DMS153 (cell line): ENCODE data around the gene EIF3B.
"Not testable (repeated sequence)": the region's sequence is repeated elsewhere in the genome, so short reads cannot be mapped to it uniquely, and the experiment has no call there.

Experiments
- DNase-seq: peaks from one replicate; lab custom pipeline; 2025; lab: John Stamatoyannopoulos, UW

EIF3B gene

DNA sequence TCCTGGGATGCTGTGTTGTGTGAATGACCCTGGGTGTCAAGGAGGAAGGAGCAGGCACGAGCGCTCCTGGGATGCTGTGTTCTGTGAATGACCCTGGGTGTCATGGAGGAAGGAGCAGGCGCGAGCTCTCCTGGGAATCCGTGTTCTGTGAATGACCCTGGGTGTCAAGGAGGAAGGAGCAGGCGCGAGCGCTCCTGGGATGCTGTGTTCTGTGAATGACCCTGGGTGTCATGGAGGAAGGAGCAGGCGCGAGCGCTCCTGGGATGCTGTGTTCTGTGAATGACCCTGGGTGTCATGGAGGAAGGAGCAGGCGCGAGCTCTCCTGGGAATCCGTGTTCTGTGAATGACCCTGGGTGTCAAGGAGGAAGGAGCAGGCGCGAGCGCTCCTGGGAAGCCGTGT lies 22.9 kb downstream of the EIF3B start:
- DNase-seq, result not testable (repeated sequence)

DNA sequence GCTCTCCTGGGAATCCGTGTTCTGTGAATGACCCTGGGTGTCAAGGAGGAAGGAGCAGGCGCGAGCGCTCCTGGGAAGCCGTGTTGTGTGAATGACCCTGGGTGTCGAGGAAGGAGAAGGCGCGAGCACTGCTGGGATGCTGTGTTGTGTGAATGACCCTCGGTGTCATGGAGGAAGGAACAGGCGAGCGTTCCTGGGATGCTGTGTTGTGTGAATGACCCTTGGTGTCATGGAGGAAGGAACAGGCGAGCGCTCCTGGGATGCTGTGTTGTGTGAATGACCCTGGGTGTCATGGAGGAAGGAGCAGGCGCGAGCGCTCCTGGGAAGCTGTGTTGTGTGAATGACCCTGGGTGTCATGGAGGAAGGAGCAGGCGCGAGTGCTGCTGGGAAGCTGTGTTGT lies 23.5 kb downstream of the EIF3B start:
- DNase-seq, result not testable (repeated sequence)

DNA sequence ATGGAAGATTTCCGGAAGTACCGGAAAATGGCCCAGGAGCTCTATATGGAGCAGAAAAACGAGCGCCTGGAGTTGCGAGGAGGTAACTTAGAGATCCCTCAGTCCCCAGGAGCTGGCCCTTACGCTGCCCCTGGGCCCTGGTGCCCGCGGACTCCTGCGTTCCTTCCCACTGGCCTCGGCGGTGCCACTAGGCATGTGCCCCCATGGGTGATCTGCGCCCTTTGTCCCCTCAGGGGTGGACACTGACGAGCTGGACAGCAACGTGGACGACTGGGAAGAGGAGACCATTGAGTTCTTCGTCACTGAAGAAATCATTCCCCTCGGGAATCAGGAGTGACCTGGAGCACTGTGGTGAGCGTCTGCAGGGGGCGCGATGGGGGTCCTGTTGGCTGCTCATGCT lies 24.5 kb downstream of the EIF3B start:
- DNase-seq, result no peak

DNA sequence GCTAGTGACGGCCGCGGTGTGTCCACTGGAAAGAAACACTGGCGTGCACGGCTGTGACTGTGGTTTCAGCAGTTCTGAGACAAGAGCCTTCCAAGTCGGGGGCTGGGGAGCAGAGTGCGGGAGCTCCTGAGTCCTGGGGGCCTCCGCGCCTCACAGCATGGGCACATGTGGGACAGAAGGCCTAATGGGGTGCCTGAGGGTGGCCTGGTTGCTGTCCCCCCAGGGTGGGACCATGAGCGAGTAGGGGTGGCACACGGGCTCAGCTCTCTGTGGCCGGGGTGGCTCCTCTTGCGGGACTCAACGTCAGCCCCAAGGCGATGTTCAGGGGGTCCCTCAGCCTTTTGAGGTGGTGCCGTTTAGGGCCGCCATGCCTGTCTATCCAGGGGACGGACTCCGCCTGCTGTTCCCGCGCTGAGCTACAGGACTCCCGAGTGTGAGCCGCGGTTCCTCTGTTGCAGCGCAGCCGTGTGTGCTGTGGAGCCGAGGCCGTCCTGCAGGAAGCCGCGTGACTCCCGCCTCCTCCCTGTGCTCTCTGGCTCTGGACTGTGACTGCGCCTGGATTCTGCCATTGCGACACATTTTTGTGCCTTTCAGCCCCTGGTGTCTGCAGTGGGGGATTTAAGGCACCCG lies 25.3 kb downstream of the EIF3B start:
- no peak for DNase-seq

DNA sequence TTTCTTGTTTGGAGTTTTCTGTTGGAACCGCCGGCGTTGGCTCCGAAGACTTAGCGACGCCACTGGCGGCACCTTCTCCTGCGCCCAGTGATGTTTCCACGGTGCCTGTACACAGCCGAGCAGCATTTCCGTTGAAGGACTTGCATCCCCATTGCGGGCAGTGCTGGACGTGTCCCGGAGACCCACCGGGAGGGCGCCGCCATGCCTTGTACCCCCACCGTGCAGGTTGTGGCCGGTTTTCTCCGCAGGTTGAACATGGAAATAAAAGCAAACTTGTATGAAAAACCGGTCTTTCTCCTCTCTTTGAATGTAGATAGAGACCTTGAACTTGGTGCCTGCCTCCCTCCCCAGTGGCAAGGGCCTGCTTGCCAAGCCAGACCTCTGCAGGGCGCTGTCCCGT lies 25.8 kb downstream of the EIF3B start:
- no peak for DNase-seq

DNA sequence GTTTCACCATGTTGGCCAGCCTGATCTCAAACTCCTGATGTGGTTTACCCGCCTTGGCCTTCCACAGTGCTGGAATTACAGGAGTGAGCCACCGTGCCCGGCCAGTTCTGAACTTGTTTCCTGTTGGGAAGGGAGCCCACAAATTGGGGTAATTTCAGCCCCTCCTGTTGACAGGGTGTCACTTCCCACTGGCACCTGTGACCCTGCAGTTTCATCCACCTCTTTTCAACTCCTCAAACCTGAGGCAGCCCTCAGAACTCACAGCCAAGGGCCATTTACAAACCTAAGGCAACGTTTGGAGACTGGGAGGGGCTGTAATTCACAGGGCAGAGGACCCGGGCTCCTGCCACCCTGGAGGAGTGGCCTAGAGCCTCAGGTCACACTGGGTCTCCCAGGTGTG lies 26.6 kb downstream of the EIF3B start:
- no peak for DNase-seq

DNA sequence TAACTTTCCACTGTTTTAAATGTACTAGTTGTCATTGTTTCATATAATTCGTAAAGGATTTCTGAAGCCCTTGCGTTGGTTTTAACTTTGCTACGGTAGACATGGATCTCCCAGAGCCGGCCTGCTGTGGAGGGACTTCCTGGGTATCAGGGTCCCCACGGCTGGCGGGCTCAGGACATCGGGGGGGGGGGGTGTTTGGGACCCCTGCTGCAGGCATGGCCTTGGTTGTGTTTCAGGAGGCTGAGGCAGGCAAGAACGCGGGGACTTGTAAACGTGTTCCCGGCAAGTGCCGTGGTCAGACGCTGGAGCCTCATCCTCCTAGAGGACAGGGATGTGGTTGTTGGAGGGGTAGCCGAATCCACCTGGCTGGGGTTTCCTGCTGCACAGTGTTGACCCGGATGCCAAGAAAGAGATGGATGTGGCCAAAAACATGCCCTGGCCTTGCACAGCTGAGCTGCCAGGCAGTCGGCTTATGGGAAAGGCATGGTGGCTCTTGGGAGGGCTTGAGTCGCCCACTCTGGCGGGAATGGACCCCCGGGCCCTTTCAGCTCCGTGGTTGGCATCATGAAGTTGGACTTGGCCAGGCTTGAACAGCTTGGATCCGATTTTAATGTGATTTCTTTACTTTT lies 27.4 kb downstream of the EIF3B start:
- no peak for DNase-seq

DNA sequence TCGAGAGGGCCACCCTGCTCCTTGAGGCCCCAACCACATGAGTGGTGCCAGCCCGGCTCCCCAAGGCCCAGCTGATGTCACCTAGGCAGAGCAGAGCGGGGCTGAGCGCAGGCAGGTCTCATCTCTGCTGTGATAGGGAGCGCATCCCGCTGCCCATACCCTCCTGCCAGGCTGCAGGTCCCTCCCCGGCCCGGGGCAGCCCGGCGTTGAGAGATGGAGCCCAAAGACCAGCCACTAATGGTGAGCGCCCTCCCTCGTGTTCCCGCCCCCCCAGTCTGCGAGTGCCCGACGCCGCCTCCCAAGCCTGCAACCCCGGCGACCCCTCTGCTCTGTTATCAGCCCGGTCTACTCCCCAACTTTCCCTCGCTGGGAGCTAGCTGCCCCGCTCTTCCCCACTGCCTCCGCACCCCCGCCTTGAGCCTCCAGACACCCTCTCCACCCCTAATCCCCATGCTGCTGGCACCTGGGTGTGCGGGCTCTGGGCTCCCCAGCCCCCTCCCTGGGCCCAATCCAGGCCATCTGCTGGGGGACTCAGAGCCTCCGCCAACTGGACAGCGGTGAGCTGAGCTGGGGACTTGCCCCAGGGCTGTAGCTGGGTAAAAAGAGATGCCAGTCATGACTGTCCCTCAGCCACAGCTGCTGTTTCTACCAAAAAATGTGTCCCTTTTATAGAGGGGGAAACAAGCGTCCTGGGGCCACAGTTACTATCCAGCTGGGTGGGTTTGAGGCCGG lies 29.1 kb downstream of the EIF3B start:
- DNase-seq, result no peak

DNA sequence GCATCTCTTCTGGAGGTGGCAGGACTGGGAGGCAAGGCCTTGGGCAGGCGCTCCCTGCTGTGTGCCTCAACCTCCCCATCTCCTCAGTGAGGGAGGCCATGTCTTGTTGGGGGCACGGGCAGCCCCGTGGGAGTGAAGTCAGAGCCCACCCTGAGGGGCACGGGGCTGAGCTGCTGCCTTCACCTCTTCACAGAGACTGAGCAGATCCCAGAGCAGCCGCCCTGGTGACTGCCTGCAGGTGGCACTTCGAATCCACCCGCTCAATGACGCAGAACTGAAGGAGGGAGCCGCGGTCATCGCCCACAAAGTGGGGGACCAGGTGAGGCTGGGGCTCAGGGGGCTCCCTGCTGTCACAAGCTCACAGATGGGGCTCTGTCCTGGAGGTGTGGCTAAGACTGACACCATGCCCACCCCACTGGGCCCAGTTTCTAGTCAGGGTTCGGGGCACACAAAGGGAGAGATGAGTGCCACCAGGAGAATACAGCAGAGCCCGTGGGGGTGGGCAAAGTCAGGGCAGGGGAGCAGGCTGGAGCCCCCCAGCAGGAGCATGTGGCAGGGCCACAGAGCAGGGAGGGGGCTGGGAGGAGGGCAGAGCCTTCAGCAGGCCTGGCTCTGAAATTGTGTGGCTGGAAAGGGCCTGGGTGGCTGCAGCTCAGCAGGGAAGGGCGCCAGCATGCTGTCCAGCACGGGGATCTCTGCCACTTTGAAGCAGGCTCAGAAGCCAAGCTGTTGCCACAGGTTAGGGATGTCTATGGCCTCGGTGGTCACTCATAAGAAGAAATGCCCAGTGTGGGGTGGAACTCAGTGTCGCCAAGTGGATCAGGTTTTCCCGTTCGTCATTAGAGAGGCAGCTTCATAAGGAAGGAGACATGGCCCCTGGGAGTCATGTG lies 30.0 kb downstream of the EIF3B start:
- no peak for DNase-seq

DNA sequence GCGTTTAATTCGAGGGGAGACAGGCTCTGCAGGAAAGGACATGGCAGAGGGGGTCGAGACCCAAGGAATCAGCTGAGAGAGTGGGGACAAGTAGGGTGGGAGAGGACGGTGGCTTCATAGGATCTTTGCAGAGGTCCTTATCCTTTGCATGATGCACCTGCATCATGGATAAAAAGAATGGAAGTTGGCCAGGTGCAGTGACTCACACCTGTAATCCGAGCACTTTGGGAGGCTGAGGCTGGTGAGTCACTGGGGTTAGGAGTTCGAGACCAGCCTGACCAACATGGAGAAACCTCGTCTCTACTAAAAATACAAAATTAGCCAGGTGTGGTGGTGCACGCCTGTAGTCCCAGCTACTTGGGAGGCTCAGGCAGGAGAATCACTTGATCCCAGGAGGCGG lies 31.5 kb downstream of the EIF3B start:
- DNase-seq, result not testable (repeated sequence)

DNA sequence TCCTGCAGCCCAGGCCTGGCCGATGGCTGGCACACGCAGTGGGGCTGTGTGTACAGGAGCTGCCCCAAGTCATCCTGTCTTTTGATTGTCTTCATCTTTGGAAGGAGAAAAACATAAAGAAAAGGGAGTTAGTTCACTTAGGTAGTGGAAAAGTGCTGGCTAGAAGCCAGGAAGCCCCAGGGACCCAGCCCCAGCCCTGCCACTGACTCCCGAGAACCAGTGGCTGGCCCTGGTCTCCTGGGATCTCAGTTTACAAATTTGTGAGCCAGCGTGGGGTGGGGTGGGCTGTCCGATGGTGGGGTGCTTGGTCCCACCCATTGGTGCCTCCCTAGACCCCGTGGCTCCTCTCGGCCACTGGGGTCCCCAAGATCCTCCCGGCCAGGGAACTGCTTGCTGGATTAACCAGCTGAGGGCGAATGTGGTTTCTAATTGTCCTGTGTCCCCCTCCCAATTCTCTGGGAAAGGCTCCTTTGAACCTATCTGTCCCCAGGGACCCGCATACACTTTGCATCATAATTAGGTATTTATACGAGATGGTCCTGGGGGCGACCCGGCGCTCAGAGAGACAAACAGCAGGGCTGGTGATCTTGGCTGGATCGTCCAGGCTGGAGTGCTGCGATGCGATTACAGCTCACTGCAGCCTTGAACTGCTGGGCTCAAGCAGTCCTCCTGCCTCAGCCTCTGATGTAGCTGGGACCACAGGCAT lies 32.5 kb downstream of the EIF3B start:
- no peak for DNase-seq

DNA sequence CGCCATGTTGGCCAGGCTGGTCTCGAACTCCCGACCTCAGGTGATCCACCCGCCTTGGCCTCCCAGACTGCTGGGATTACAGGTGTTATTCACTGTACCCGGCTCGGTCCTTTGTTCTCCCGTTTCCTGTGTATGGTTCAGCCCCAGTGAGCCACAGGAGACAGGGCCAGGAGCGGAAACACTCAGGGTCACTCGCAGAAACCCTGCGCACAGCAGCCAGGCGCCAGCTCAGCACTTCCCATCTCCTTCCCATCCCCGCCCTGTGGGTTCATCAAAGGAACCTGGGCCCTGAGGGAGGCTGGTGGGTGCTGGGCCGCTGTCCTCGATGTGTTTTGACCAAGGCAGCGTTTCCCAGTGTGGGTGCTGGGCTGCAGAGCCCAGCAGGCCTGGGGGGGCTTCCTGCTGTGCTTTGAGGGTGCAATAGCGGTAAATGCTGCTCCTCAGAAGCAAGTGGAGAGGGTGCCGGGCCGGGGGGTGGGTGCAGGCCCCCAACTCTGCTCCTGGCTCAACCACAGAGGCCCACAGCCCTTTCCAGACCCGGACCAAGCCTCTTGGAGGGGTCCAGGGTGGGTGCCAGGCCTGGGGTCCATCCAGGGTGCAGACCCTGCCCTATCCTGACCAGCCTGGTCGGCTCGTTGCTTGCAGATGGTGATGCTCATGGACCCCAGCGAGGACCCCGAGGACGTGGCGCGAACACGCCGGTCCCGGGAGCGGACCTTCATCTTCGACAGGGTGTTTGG lies 33.4 kb downstream of the EIF3B start:
- peak; percentile 86 for DNase-seq

DNA sequence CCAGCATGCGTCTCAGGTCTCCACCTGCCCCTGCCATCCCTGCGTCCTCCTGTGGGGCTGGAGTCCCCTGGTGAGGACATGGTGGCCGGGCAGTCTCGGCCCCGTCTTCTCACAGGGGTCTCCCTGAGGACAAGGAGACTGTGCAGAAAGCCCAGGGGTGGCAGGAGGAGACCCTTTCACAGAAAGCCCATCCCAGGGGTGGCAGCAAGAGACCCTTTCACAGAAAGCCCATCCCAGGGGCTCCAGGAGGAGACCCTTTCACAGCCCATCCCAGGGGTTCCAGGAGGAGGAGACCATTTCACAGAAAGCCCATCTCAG lies 34.0 kb downstream of the EIF3B start:
- no peak for DNase-seq

DNA sequence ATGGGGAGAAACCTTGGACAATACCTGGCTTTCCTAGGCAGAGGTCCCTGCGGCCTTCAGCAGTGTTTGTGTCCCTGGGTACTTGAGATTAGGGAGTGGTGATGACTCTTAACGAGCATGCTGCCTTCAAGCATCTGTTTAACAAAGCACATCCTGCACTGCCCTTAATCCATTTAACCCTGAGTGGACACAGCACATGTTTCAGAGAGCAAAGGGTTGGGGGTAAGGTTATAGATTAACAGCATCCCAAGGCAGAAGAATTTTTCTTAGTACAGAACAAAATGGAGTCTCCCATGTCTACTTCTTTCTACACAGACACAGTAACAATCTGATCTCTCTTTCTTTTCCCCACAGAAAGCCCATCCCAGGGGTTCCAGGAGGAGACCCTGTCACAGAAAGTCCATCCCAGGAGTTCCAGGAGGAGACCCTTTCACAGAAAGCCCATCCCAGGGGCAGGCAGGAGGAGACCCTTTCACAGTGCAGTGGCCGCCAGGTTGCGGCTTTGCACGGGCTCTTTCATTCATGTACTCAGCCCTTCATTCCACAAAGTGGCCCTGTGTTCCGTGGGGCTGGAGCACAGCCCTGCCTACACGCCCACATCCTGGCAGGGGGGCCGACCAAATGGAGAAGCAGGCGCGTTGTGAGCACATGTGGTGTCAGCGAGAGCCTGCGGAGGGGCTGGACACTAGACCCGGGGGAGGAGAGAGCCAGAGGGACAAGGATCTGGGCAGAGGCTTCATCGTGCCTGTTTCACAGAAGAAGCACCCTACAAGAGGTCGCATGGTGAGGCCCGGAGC lies 35.6 kb downstream of the EIF3B start:
- not testable (repeated sequence) for DNase-seq

DNA sequence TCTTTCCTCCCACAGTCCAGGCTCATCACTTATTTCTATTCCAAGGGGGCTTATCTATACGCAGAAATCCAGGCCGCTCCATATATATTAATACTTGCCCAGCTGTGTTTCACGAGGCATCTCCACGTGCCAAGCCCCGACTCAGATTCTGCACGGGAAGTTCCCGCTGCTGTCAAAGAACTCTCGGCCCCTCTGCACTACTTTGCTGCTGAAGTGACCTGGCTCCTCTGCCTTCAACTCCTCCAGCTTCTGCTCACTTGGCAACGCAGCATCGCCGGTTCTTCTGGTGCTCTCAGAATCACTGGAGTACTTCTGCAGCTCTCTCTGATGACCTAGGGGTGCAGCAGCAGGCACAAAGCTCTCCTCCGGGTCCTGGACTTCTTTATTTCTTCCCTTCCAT lies 39.1 kb downstream of the EIF3B start:
- no peak for DNase-seq

DNA sequence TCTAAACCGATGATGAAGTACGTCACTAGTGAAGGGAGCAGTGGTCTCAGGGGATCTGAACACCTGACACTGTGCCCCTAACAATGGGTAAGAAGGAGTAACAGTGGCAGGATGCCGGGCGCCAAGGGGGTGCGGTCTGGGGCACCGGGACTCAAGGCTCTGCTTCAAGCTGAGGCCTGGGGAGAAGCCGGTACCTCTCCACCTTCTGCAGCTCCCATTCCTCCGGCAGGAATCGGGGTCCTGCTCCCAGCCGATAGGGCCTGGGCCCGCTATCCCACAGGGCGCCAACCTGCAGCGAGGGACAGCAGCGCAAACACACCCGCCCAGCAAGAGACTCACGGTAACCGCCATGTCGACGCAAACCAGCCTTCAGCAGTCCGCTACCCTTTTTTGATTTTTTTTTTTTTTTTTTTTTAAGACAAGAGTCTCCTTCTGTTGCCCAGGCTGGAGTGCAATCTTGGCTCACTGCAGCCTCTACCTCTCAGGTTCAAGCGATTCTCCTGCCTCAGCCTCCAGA lies 40.0 kb downstream of the EIF3B start:
- no peak for DNase-seq

DNA sequence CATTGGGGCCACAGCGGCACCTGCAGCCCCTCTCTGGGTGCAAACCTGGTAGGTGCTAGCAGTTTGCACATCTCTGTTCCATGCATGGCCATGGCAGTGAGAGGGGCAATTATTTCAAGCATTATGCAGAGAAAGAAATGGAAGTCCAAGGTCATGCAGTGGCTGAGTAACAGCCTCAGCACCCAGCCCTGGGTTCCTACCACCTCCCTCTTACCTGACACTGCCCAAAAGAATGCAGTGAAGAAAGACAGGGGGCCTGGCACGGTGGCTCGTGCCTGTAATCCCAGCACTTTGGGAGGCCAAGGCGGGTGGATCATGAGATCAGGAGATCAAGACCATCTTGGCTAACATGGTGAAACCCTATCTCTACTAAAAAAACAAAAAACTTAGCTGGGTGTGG lies 43.9 kb downstream of the EIF3B start:
- DNase-seq, result no peak

DNA sequence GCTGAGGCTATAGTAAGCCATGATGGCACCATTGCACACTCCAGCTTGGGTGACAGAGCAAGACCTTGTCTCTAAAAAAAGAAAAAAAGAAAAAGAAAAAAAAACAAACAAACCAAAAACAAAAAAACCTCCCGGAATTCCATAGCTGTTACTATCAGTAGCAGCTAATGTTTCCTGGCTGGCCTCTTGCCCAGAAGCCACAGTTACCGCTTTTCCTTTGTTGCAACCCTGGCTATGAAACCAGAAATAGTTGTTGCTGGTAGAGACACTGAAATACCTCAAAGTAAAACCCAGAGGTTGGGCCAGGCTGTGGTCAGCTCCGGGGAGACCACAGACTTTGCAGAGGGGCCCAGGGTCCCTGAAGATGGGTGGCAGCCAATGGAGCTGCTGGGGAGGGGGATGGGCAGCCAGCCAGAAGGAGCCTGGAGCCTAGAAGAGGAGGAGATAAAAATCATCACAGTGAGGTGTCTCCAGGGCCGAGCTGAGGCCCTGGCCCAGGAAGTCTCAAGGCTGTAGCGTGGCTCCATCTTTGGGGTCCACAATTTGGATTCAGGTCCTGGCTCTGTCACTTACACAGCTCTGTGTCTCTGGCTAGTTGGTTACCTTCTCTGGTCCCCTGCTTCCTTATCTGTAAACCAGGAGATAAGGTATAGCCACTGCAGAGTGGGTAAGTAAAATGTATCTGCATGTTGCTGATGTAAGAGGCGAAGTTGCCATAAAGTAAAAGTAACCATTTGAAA lies 45.4 kb downstream of the EIF3B start:
- peak; percentile 63 for DNase-seq

DNA sequence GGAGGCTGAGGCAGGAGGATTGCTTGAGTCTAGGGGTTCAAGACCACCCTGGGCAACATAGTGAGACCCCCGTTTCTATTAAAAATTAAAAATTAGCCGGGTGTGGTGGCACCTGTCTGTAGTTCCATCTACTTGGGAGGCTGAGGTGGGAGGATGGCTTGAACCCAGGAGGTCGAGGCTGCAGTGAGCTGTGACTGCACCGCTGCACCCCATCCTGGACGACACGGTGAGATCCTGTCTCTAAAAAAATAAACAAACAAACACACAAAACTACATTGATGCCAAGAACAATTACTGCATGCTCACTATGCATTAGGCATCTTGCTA lies 48.0 kb downstream of the EIF3B start:
- DNase-seq, result no peak
